Raji (cell line): ENCODE measurements around the gene SAPCD2.
A peak's percentile ranks its signal among the peaks of the same experiment; 100 is the strongest.

ENCODE experiments used
- POLR2A ChIP-seq: IDR thresholded peaks from 2 replicates; pipeline ENCODE4 v1.6.1; 2011; ENCODE audit warnings: low read depth, low read length, control low read depth; ENCODE audit not compliant: insufficient read depth

The SAPCD2 gene

DNA sequence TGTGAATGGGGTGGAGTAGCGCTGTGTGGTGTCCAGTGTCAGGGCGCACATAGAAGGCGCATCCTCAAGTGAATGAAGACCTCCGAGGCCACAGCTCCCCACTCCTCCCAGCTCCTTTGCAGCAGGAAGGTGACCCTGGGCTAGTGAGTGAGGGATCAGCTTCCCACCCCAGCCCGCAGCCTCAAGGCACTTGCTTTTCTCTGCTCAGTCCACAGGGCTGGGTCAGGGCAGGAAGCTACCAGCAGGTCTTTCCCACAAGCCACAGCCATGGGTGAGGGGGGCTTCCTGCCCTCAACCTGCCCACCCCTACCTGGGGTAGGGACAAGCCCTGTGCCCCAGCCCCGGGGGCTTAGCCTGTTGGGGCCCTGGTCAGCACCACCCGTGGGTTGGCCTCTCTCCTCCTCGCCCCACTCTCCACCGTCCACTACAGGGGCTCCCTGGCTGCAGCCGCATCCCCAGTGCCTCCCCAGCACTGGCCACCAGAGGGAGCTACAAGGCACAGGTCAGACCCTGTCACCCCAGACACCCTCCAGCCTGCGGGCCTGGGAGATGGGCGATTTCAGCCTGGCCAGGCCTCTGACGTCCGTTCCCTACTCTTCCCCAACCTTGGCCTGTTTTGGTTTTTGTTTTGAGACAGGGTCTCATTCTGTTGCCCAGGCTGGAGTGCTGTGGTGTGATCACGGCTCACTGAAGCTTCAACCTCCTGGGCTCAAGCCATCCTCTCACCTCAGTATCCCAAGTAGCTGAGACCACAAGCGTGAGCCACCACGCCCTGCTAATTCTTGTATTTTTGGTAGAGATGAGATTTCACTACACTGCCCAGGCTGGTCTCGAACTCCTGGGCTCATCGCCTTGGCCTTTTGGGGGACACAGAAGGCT, 41.1 kb downstream of the SAPCD2 start:
- TF ChIP-seq POLR2A, result no peak

DNA sequence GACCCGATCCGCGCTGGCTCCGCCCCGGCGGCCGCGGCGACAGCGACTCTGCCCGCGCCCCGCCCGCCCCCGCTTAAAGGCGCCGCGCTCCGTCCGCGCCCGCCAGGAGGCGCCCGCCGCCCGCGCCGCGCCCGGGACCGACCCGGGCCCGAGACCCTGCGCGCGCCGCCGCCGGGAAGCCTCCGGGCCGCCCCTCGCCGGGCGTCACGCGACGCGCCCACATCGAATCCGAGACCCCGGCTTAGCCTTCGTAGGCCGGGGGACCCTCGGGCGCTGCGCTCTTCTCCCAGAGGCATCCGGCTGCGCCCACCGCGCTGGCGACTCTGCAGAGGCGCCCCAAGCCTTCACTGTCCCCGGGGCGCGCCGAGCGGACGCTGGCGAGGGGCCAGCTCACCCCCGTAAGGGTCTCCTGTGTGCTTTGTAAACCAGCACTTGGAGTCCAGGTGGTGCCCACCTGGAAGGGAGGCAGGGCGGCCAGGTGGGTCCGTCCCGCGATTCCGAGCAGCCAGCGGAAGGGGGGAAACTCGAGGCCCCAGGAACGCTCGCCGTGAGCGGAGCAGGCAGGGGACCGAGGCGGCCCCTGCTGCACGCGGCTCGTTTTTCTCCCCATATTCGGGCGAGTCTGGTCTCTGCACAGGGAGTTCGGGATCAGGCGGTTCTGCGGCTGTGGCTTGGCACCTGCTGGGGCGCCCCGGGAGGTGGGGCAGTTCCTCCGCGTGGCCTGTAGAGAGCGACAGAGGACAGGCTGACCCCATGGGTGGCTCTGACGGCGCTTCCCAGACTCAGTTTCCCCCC, 41.9 kb downstream of the SAPCD2 start:
- no peak for TF ChIP-seq POLR2A

DNA sequence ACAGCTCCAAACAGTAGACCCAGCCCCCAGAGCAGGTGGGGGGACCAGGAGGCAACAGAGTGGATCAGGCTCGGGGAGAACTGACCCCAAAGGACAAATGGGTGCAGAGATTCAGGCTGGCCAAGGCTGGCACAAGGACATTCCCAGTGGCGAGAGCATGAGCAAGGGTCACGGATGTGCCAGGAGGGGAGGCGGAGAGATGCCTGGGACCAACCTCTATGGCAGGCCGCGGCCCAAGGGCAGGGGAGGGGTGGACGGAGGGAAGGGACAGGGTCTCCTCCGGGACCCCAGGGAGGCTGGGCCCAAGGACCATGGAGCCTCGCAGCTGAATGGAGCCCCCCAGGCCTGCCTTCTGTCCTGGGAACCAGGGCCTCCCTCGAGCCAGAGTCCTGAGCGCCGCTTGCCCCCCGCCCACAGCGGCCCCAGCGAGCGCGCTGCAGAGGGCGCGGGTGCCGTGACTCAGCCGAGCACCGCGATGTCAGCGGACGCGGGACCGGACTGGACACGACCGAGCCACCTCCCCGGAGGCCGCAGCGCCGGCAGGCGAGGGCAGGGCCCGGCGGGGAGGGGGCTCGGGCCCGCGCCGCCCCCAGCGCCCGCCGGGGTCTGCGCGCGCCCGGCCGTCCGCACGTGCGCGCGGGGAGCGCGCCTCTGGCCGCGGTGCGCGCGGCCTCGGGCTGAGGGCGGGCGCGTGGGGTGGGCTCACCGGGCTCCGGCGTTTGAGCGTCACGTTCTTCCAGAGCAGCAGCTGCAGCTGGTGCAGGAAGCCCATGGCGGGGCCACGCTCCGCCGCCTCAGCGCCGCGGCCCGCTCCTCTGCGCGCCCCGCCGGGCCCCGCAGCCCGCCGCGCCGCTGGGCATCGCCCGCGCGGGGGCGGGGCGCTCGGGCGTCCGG, 42.7 kb downstream of the SAPCD2 start, which contains the start of gene ABCA2:
TSS of gene ABCA2 (minus strand) at position 869 of the 894 bp plus-strand sequence. CDS start at position 772, 97 bp downstream.
- no peak for TF ChIP-seq POLR2A

DNA sequence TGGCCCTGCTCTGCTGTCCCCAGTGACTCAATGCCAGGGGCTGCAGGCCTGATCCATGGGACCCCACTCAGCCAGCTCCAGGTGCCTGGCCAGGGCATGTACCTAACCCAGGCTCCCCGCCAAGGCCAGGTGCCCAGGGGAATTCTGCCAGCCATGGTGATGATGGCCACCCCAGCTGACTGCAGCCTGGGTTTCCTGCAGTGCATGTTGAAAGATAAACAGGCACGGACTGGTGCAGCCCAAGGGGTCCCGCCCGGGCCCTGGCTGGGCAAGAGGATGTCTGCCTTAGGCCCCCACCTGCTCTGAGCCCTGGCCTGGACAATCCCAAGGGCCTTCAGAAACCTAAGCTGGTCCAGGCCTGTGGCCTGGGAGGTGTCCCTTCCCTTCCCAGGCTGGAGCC, 43.5 kb downstream of the SAPCD2 start:
- TF ChIP-seq POLR2A, result no peak

DNA sequence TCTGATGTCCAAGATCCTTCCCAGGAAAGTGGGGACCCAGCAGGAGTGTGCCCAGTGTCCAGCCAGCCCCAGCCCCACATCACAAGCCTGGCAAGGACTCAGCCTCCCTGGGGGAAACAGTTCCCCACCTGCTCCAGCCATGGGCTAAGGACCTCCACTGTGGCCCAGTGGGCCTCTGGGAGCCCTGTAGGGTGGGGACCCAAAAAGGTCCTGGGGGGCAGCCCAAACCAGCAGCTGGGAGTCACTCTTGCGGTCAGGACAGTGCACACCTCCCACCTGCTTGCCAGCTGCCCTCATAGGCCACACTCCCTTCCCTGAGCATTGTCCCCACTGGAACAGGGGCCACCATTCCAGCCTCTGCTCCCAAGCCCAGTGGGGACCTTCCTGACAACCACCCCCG, 44.0 kb downstream of the SAPCD2 start:
- TF ChIP-seq POLR2A, result no peak

DNA sequence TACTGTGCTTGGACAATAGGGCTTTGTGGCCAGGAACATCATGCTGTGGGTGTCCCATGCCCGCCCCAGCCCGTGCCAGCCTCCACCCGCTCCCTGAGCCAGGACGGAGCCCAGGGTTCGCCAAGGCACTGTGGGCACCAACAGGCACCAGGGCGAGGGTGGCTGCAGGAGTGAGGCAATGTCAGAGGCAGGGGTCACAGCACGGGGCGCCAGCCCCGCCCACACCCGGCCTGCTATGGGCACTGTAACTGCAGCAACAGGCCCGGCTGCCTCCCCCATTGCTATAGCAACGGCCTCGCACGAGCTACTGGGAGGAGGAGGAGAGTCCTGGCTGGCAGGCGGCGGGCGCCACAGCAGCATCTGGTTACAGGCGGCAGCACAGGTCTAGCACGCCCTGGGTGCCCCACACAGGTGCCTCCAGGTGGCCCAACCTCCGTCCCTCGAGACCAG, 44.8 kb downstream of the SAPCD2 start:
- TF ChIP-seq POLR2A, result 0 out of 2 replicates have a peak, but pooled peaks have one; percentile 26

DNA sequence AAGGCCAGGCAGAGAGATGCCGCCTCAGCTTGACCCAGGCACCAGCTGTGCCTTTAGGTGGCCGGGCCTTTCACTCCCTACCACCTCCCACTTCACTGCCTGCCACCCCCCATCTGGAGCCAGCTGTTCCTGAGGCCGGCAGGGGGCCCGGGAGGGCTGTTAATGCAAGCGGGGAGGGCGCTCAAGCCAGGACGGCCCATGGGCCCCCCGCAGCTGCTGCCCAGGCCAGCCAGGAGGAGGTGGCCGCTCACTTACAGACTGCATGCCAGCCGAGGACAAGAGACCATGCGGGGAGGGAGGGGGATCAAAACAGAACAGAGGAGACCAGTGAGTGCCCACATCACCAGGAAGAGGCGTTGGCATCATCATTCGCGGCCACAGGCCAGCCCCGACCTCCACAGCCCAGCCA, 46.8 kb downstream of the SAPCD2 start:
- no peak for TF ChIP-seq POLR2A

DNA sequence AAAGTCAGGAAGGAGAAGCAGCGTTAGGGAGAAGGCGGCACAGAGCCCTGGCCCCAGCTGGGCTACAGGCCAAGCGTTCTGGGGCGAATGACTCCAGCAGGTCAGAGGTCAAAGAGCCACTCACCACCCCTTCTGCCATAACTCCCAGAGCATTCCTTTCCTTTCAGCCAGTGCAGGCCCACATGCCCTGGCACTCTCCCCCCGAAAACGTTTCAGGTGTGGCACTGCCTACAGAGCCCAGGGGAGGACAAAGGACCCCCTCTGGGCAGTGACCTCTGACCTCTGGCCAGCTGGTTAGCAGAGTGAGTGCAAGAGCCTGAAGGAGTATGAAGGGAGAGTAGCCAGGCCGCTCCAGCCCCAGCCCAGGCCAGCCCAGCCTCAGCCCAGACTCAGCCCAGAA, 47.2 kb downstream of the SAPCD2 start:
- TF ChIP-seq POLR2A, result no peak

DNA sequence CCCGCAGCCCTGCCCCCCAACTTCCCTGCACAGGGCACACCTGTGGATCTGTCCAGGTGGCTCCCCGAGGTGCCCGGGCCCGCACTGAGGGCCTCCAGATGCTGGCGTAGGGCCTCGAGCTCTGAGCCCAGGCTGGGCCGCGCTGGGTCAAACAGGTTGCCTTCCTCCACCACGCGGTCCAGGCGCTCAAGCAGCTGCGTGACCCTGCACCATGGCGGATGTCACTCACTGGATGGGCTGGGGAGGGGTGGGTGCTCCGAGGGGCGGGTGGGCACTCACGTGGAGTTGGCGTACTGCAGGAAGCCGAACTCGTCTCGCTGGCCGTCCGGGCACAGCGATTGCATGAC, 47.7 kb downstream of the SAPCD2 start:
- no peak for TF ChIP-seq POLR2A

DNA sequence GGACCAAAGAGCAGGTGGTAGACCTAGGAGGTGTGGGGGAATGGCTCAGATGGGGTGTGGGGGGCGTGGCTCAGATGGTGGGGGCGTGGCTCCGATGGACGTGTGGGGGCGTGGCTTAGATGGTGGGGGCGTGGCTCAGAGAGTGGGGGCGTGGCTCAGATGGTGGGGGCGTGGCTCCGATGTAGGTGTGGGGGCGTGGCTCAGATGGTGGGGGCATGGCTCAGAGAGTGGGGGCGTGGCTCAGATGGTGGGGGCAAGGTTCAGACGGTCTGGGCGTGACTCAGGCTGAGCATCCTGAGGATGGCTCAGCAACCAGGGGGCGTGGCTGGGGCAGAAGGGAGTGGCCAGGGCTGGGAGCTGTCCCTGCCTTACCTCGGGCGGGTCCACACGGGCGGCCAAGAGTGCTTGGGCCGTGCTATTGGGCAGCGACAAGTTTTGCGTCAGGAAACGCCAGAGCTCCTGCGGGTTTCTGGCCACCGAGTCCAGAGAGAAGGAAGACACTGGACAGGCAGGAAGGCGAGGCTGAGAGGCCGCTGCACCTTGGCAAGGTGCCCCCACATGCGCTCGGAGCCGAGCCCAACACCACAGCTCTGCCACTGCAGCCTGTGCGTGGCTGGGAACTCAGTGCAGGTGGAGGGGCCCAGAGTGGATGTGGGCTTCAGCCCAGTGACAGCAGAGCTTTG, 48.2 kb downstream of the SAPCD2 start:
- no peak for TF ChIP-seq POLR2A

DNA sequence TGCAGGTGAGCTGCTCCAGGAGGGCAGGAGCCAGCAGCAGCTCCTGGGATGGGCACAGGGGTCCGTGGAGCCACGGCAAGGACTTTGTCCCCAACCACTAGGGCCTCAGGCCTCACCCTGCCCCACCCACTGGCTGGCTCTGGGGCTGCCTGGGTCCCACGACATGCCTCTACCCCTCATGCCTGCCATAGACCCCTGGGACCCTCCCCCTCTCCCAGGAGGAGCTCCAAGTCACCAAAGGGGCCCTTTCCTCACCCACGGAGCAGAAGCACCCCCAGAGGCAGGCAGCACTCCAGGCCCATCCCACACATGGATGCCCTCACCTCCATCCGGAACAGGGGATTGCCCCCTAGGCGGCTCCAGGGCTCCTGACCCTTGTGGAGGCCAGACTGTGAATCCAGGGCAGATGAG, 48.8 kb downstream of the SAPCD2 start:
- TF ChIP-seq POLR2A, result no peak

DNA sequence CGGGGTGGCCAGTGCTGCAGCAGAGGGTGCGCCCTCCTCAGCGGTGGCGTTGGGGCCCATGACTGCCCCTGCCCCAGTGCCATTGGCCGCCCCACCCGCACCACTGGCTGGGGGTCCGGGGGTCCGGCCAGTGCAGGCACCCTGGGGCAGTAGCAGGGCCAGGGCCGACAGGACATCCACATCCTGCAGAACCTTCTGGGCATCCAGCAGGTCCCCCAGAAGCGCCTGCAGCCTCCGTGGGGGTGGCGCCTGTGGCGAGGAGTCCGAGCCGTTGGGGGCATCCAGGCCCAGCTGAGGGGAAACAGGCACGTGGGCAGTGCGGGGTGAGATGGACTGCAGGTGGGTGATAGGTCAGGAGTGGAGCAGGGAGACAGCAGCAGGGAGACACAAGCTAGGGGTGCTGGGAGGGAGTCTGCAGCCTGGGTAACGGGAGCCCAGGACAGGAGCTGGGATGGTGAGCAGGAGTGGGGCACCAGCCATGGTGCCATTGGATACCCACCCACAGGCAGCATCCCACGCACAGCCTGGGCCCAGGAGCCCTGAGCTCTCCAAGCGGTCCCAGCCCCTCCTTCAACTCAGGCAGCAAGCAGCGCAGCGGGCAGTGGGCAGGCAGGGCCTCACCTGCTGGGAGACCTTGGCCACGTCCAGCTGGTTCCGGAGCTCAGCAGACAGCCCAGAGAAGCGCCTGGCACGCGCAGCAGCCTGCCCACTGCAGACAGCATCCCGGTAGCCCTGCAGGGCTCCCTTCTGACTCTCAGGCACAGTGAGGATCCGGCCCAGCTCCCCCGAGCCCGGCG, 49.4 kb downstream of the SAPCD2 start:
- TF ChIP-seq POLR2A, result no peak

DNA sequence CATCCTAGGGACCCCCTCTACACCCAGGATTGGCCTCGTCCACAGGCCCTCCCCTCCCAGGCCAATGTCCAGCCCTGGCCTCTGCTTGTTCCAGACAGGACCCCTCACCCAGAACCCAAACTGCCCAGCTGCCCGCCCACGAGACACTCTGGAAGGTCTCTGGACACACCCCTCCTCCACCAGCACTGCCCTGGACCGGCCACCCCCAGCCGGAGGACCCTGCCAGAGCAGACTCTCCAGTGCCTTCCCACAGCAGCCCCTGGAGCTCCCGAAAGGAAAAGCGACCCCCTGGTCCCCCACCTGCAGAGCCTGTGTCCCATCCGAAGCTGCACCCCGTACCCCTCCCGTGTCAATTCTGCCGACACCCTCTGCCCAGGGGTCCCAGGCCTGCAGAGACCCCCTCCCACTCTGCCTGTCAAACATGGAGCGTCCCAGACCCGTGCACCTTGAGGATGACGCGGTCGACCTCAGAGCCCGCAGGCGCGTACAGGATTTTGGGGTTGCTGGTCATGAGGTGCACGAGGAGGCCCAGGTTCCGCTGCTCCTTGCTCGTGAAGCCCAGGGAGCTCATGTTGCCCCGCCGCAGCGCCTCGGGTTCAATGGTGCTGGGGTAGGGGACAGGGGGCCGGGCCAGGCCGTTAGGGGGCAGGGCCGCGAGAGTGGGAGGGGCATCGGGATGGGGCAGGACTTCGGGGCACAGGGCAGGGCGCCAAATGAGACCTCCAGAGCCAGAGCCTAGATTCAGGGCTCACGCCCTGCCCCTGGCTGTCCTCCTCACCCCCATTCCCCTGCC, 50.3 kb downstream of the SAPCD2 start:
- no peak for TF ChIP-seq POLR2A
